AG10803 (cell line): ENCODE data around the gene BLOC1S3.

Source experiments
- DNase-seq: peaks from one replicate; pipeline ENCODE4 v3.0.0; 2010; ENCODE audit warnings: low read depth
- H3K4me3 ChIP-seq: 2 replicates; pipeline ENCODE4 v1.5.1; 2011; ENCODE audit warnings: mild to moderate bottlenecking, low read length, control low read depth
- CTCF ChIP-seq: conservative IDR thresholded peaks from 2 replicates; pipeline ENCODE4 v1.5.1; 2011; ENCODE audit warnings: mild to moderate bottlenecking, low read length, control low read depth, inconsistent platforms

BLOC1S3 gene

DNA sequence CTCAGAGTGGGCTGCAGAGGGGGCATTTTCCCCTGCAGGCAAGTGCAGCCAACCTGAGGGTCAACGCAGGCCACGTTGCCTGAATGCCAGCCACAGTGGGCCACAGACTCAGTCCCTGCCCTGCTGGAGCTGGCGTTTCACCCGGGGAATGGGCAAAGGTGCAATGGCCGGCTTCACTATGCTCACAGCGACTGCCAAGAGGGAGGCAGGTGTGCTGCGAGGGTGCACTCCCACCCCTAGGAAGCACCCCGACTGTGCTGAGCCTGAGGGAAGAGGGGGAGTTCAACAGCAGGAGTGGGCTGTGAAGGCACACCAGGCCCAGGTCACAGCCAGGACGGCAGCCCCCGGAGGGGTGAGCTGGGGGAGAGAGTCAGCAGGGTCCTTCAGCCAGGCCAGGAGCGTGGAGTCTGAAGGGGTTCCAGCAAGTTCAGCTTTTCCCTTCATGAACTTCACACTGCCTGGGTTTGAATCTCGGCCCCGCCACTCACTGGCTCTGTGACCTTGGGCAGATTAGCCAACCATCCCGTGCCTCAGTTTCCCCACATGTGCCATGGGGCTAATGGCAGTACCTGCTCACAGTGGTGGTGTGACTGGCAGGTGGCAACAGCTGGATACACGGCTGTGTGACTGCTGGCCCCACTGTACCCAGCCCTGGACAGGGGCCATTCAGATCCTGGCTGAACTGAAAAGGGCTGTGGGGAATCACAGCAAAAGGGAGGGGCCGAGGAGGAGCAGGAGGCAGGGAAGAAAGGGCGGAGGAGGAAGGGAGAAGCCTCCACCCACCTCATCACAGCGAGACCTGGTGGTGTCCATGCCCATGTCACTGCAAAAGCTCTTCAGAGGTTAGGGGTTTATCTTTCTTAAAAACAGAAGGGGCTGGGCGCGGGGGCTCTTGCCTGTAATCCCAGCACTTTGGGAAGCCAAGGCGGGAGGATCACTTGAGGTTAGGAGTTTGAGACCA is 8.2 kb upstream of the BLOC1S3 start:
- no peak for DNase-seq
- no peak overlapping the region for H3K4me3 ChIP-seq
- TF ChIP-seq CTCF = no peak

DNA sequence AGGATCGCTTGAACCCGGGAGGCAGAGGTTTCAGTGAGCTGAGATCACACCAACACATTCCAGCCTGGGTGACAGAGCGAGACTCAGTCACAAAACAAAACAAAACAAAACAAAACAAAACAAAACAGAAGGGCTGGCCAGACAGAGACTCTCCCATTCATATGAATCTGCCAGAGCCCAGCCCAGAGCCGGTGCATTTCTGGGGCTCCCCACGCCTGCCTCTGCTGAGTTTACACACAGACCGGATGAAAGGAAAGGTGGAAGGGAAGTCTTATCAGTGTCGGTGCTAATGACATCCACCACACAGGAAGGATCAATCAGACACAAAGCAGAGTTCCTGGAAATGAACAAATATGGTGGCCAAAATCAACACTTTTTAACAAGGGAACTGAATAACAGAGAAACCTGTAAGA is 7.4 kb upstream of the BLOC1S3 start:
- H3K4me3 ChIP-seq = no peak overlapping the region
- no peak for DNase-seq
- TF ChIP-seq CTCF = no peak

- TF ChIP-seq CTCF = no peak
- H3K4me3 ChIP-seq = no peak overlapping the region
- DNase-seq = no peak
Observed at GRCh38 chr19:45172173-45172572, 6.4 kb upstream of the BLOC1S3 start.

- H3K4me3 ChIP-seq = no peak overlapping the region
- TF ChIP-seq CTCF = no peak
- DNase-seq = no peak
Observed at GRCh38 chr19:45172611-45173208, 5.9 kb upstream of the BLOC1S3 start.

- TF ChIP-seq CTCF = no peak
- peak; percentile 79 for DNase-seq
- H3K4me3 ChIP-seq = no peak overlapping the region
Observed at GRCh38 chr19:45173816-45174215, 4.8 kb upstream of the BLOC1S3 start.

DNA sequence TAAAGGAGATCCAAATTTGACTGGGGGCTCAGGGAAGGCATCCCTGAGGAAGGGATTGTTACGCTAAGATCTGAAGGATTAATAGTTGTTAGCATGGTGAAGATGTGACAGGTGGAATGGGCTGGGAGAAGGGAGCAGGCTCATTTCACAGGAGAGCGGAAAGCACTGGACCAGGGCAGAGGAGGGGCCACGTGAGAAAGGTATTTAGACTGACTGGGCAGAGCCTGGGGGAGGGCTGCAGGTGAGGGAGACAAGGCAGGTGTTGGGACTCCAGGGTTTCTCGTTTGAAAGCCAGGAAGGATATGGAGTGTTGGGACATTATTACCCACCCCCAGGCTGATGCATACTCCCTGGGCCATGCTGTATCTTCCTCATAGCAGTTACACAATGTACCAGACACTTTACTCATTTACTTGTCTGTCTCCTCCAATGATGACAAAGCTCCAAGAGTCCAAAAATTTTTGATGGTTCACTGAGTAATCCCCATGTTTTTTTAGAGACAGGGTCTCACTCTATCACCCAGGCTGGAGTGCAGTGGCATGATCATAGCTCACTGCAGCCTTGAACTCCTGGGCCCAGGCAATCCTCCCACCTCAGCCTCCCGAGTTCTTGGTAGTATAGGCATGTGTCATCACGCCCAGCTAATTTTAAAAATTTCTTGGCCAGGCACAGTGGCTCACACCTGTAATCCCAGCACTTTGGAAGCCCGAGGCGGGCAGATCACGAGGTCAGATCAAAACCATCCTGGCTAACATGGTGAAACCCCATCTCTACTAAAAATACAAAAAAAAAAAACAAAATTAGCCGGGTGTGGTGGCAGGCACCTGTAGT is 2.9 kb upstream of the BLOC1S3 start:
- no peak overlapping the region for H3K4me3 ChIP-seq
- DNase-seq = no peak
- no peak for TF ChIP-seq CTCF
